HG02884 (cell line): Measurements from ENCODE around the gene PLA2G7.

Source experiments
- ATAC-seq: cut with Tn5 transposase; IDR thresholded peaks from one replicate; pipeline ENCODE4 v1.9.1; 2021; ENCODE audit warnings: mild to moderate bottlenecking, moderate library complexity; ENCODE audit not compliant: unreplicated experiment

Gene PLA2G7

DNA sequence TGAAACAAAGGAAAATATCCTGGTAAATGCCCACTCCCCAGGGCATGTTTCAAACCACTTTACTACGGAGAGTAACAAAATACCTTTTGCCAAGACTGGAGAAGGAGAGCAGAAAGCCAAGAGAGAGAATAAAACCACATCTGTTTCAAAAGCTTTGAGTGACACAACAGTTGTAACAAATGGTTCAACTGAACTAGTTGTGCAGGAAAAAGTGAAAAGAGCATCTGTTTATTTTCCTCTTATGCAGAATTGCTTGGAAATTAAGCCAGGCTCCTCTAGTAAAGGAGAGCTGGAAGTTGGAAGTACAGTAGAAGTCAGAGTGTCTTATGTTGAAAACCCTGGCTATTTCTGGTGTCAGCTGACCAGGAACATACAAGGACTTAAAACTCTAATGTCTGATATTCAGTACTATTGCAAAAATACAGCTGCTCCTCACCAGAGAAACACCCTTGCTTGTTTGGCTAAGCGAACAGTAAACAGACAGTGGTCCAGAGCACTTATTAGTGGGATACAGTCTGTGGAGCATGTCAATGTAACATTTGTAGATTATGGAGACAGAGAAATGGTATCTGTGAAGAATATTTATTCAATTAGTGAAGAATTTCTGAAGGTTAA, 44.9 kb downstream of the PLA2G7 start:
- no peak for ATAC-seq

DNA sequence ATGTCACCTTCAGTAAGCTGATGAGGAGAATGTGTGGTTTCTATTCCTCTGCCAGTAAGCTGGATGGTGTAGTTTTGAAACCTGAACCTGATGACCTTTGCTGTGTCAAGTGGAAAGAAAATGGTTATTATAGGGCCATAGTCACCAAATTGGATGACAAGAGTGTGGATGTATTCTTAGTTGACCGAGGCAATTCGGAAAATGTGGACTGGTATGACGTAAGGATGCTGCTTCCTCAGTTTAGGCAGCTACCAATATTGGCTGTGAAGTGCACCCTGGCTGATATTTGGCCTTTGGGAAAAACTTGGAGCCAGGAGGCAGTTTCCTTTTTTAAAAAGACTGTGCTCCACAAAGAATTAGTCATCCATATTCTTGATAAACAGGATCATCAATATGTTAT, 45.5 kb downstream of the PLA2G7 start:
- ATAC-seq = no peak

DNA sequence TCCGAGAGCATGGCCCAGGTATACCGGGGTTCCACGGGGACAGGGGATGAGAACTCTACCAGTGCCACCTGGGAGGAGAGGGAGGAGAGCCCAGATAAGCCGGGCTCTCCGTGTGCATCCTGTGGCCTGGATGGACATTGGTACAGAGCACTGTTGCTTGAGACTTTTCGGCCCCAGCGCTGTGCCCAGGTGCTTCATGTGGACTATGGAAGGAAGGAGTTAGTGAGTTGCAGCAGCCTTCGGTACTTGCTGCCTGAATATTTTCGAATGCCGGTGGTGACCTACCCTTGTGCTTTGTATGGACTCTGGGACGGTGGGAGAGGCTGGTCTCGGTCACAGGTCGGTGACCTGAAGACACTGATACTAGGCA, 46.2 kb downstream of the PLA2G7 start:
- no peak for ATAC-seq

DNA sequence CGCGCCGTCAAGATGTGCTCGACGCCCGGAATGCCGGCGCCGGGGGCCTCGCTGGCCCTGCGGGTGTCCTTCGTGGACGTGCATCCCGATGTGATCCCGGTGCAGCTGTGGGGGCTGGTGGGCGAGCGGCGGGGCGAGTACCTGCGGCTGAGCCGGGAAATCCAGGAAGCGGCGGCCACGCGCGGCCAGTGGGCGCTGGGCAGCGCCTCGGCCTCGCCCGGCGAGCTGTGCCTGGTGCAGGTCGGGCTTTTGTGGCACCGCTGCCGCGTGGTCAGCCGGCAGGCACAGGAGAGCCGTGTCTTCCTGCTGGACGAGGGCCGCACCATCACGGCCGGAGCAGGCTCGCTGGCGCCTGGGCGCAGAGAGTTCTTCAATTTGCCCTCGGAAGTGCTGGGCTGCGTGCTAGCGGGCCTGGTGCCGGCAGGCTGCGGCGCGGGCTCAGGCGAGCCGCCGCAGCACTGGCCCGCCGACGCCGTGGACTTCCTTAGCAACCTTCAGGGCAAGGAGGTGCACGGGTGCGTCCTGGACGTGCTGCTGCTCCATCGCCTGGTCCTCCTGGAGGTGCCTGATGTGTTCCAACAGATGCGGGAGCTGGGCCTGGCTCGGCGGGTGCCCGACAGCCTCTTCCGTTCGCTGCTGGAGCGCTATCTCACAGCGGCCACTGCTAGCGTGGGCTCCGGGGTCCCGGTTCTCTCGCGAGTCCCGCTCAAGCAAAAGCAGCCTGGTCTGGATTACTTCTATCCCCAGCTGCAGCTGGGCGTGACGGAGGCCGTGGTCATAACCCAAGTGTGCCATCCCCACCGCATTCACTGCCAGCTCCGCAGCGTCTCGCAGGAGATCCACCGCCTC, 46.8 kb downstream of the PLA2G7 start:
- ATAC-seq = no peak

DNA sequence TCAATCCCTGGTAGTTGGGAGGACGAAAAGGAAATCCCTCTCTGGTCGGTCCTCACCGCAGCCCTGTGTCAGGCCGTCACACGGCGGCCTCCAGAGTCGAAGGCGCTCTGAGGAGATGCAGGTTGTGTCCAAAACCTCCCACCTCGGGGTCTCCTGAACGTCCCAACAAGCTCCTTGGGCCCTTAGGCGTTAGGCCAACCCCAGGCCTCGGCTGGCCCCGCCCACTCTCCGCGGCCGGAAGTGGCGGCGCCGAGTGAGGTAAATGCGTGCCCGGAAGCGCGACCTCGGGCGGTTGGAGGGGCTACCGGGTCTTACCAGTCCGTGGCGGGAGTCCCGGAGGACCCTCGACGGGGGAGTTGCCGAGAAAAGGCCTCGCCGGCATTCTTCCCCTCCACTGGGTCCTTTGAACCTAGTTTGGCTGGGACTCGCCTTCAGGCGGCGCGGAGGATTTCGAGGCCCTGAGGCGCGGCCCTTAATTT, 47.5 kb downstream of the PLA2G7 start, which contains the start of gene TDRD6:
TDRD6 (plus strand) TSS at position 267 of the 479 bp plus-strand sequence. CDS start 244 bp downstream, outside the sequence.
- no peak for ATAC-seq

DNA sequence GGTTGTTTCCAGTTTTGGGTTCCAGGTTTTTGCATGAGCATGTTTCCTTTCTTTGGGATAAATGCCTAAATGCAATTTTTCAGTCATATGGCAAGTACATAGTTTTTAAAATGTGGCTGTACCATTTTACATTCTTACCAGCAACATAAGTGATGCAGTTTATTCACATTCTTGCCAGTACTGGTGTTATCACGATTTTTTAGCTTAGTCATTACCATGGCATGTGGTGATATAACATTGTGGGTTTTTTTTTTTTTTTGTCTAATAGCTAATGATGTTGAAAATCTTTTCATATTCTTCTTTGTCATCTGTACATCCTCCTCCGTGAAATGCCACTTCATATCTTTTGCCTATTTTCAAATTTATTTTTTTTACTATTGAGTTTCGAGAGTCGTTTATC, 50.4 kb downstream of the PLA2G7 start:
- no peak for ATAC-seq

DNA sequence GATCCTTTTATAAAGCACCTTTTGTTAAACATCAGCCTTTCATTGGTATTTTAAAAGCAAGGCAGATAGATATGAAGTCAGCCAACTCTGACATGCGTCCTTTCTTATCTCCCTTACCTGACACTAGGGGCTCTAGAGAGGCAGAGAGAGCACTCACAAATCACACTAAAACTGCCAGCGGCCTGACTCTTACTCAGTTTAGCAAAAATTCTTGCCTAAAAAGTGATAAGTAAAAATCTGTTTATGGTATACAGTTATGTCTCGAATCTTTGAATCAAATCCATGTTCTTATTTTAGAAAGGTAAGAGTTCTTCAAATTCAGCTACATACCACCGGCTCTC, 57.9 kb downstream of the PLA2G7 start:
- no peak for ATAC-seq

DNA sequence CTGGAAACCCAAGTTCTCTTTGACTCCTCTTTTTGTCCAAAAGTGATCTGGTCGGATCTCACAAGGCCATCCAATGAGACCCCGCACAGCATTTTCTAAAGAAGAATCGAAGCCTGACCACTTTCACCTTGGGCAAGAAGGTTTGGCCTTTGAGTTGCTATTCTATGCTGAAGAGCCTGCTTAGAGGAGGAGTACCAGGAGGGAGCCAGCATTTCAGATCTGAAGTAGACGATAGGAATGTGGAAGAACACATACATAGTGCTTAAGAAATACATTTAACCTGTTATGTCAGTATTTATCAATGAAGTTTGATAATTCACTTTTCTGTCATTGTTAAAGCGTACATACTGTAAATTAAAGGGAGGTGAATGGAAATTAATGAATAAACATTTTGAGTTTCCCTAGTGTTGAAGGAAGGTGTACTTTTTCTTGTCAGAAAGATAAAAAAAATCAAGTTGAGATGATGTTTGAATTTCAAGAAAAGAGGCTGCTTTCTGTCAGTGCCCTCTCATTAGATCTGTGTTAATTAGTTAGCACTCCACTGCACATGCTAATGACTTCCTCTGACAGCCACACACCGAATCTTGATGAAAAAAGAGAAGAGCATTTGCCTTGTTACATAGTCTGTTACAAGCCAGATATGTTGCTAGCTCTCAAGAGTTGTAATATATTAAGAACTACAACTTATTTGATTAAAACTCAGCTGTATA, 58.4 kb downstream of the PLA2G7 start:
- no peak for ATAC-seq

DNA sequence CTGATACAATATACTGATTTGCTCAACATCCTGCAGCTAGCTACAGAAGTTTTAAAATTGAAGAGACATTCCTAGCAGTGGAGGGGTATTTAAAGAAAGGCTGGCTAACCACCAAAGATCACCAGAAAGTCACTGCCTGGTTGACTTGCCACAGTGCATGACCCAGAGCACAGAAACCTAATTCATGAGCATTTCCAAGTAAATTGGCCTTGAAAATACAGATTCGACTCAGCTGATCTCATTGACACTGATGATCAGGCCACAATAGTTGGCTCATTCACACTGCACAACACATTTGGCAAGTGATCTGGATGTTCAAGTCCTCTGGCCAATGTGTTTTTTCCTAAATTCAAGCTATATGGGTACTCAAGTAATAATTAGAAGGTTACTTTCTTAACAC, 60.8 kb downstream of the PLA2G7 start:
- no peak for ATAC-seq

DNA sequence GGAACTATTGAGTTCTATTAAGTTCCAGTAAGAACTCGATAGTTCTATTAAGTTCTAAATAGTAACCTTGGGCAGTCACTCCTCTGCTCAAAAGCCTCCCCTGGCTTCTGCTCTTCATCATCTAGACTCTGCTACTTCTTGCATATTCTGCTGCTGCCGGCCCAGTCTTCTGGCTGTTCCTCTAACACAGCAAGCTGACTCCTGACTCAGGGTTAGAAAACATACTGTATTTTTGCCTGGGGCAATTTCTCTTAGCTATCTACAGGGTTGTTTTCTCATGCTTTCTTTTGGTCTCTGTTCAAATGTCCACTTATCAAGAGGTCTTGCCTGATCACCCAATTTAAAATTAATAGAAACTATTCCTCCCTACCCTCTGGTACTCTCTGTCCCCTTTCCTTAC, 67.8 kb downstream of the PLA2G7 start:
- no peak for ATAC-seq

DNA sequence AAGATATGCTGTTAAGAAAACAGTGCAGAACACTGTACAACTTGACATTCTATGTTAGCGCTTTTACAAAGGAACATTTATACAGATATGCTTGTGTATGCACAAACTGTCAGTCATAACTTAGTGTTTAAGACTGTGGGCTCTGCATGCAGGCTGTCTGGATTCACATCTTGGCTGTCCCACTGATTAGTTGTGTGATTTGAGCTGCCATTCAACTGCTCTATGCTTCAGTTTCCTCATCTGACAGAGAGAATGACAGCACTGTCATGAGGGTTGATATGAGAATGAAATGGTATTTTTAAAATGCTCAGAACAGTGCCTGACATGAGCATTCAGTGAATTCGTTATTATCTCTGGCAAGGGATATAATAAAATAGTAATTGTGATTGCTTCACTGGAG, 73.7 kb downstream of the PLA2G7 start:
- no peak for ATAC-seq

DNA sequence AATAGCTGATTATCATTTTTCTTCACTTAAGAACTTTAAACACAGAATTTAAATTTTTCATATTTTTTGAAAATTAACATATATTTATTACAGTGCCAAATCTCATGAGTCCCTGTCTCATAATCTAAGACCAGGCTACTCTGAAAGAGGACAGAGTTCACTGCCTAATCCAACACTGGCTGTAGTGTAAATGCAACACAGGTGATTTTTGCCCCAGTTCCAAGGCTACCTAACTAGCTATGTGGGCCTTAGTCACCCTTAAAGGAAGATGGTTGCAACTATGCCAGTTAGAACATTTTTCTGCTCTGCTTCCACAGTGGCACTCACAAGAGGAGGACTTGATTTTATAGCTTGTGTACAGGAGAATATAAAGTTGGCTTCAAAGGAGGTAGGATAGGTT, 77.5 kb downstream of the PLA2G7 start:
- no peak for ATAC-seq

DNA sequence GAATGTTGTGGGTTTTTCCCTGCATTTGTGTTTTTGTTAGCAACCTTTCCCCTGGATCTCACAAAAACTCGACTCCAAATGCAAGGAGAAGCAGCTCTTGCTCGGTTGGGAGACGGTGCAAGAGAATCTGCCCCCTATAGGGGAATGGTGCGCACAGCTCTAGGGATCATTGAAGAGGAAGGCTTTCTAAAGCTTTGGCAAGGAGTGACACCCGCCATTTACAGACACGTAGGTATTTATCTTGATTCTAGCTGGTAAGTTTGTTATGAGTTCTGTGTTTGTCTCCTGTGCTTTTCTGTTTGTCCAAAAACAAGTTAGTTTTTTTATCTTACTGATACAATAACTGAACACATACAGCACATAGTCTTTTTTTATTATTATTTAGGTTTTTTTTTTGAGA, 79.4 kb downstream of the PLA2G7 start:
- ATAC-seq = no peak
